Liver (tissue), 3 donors: ENCODE data around the gene CALHM5.

Source experiments
- EGR1 ChIP-seq, 2 donors: IDR thresholded peaks; 2 replicates each; pipeline ENCODE4 v1.6.1; 2016 to 2018; ENCODE audit warnings: antibody characterized with exemption in 2 of 2, low read depth in 2 of 2
- RXRA ChIP-seq, 2 donors: IDR thresholded peaks; 2 replicates each; pipeline ENCODE4 v1.6.1; 2017 to 2018; ENCODE audit warnings: antibody characterized with exemption in 2 of 2, mild to moderate bottlenecking in 1 of 2
- SP1 ChIP-seq: IDR thresholded peaks from 2 replicates; pipeline ENCODE4 v1.6.1; 2018; ENCODE audit warnings: antibody characterized with exemption, mild to moderate bottlenecking
- TF ChIP-seq, protein P1 (sequence below): fragments of 150-350 bp; IDR thresholded peaks from 2 replicates; pipeline ENCODE4 v1.5.1; 2017; ENCODE audit warnings: improper control_type of control experiment, low read depth, low read length; ENCODE audit not compliant: missing input control
- TF ChIP-seq, protein P2 (sequence below): IDR thresholded peaks from 2 replicates; pipeline ENCODE4 v1.6.1; 2016; ENCODE audit warnings: antibody characterized with exemption
- donor health status: healthy.
- donor health status: healthy.

DNA sequence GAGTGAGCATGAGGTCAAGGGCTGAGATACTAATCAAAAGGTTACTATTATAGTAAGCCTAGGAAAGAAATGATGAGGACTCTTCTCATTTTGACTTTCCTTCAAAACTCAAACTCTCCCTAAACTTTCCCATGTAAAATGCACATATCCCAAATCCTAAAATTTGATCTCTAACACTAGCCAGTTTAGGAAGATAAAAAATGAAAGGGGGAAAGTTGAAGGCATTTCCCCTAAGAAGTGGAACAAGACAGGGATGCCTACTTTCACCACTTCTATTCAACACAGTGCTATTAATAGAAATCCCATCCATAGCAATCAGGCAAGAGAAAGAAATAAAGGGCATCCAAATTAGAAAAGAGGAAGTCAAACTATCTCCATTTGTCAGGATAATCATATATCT, 2.9 kb upstream of the CALHM5 start:
- TF ChIP-seq SP1 (no peak), RXRA (IDR thresholded peaks at IDR 0.05) (no peak), EGR1 (IDR thresholded peaks at IDR 0.05; ENCODE audit: low read depth in 2 of 2) (no peak)
- TF ChIP-seq, protein P1, sequence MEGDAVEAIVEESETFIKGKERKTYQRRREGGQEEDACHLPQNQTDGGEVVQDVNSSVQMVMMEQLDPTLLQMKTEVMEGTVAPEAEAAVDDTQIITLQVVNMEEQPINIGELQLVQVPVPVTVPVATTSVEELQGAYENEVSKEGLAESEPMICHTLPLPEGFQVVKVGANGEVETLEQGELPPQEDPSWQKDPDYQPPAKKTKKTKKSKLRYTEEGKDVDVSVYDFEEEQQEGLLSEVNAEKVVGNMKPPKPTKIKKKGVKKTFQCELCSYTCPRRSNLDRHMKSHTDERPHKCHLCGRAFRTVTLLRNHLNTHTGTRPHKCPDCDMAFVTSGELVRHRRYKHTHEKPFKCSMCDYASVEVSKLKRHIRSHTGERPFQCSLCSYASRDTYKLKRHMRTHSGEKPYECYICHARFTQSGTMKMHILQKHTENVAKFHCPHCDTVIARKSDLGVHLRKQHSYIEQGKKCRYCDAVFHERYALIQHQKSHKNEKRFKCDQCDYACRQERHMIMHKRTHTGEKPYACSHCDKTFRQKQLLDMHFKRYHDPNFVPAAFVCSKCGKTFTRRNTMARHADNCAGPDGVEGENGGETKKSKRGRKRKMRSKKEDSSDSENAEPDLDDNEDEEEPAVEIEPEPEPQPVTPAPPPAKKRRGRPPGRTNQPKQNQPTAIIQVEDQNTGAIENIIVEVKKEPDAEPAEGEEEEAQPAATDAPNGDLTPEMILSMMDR, result no peak
- TF ChIP-seq, protein P2, sequence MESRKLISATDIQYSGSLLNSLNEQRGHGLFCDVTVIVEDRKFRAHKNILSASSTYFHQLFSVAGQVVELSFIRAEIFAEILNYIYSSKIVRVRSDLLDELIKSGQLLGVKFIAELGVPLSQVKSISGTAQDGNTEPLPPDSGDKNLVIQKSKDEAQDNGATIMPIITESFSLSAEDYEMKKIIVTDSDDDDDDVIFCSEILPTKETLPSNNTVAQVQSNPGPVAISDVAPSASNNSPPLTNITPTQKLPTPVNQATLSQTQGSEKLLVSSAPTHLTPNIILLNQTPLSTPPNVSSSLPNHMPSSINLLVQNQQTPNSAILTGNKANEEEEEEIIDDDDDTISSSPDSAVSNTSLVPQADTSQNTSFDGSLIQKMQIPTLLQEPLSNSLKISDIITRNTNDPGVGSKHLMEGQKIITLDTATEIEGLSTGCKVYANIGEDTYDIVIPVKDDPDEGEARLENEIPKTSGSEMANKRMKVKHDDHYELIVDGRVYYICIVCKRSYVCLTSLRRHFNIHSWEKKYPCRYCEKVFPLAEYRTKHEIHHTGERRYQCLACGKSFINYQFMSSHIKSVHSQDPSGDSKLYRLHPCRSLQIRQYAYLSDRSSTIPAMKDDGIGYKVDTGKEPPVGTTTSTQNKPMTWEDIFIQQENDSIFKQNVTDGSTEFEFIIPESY, result no peak
